Heart left ventricle (tissue), 13 donors: ENCODE measurements around the gene CDK5RAP2.

Source experiments
- POLR2A ChIP-seq, 2 donors: fragments of 450-650 bp; IDR thresholded peaks; one replicate each; pipeline ENCODE4 v1.6.1; 2017; ENCODE audit warnings: antibody characterized with exemption in 2 of 2, mild to moderate bottlenecking in 2 of 2, moderate library complexity in 2 of 2
- TF ChIP-seq, protein P1 (sequence below), 12 donors: fragments of 200-600 bp; sonication (generic) in 4 of 12; IDR thresholded peaks; one replicate each; pipeline versions ENCODE4 v1.5.0 to v1.8.0; 2018 to 2022; ENCODE audit warnings: antibody characterized with exemption in 12 of 12, mild to moderate bottlenecking in 5 of 12
- donor health status: ischemic (EF 13 %, LVEDD 7.1; RV severe dilation, severe dysfunction).
- donor health status: DM: no; HTN: yes; CAD: no.
- donor health status: DM: no; HTN: no; CAD: no.
- donor health status: ischemic (EF 25% LVEDD 6.9; RV normal size, moderate dysfunction).
- donor health status: ischemic (EF 25% LVEDD 5.7; RV mildly dilated, moderate dysfunction).
- donor health status: ischemic (EF 35%, LVEDD 5.7; RV mildly dilated, moderate dysfunction).
- donor health status: nonischemic (EF 11% LVEDD 7.7; RV severe dilation, severe dysfunction).
- donor health status: DM: yes; HTN: yes; CAD: no.
- donor health status: PGD.
- donor health status: ischemic (EF 29% LVEDD 5.4; RV normal size, mild dysfunction).
- donor health status: nonischemic (EF 23%, LVEDD 6.1; RV moderate dilation, normal function).

DNA sequence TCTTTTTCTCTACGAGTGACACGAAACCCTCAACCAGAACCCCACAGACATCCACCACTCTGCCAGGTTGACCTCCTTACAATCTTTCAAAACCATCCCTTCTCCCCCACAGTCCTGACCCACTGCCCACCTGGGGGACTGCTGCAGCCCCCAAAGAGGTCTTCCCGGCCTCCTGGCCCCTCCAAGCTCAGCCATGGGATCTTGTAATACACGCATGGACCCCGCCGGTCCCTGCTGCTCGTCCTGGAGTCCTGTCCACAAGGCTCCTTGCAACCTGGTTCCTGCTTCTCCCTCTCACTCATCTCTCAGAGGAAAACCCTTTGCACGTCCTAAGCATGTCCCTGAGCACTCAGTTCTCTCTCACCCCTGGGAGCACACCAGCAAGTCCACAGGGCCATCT lies 187.3 kb downstream of the CDK5RAP2 start:
- TF ChIP-seq, protein P1, sequence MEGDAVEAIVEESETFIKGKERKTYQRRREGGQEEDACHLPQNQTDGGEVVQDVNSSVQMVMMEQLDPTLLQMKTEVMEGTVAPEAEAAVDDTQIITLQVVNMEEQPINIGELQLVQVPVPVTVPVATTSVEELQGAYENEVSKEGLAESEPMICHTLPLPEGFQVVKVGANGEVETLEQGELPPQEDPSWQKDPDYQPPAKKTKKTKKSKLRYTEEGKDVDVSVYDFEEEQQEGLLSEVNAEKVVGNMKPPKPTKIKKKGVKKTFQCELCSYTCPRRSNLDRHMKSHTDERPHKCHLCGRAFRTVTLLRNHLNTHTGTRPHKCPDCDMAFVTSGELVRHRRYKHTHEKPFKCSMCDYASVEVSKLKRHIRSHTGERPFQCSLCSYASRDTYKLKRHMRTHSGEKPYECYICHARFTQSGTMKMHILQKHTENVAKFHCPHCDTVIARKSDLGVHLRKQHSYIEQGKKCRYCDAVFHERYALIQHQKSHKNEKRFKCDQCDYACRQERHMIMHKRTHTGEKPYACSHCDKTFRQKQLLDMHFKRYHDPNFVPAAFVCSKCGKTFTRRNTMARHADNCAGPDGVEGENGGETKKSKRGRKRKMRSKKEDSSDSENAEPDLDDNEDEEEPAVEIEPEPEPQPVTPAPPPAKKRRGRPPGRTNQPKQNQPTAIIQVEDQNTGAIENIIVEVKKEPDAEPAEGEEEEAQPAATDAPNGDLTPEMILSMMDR (IDR thresholded peaks at IDR 0.05), result no peak
- no peak for TF ChIP-seq POLR2A (IDR thresholded peaks at IDR 0.05)
